Measurements from ENCODE around the gene SLC24A3. TPM values are rescaled to one million over a fixed set of nuclear protein-coding genes. Genes with fewer than 3 reads are reported as not detected.

The SLC24A3 gene
- total and polyA plus RNA-seq, 2 experiments from 2014 or later = not detected

DNA sequence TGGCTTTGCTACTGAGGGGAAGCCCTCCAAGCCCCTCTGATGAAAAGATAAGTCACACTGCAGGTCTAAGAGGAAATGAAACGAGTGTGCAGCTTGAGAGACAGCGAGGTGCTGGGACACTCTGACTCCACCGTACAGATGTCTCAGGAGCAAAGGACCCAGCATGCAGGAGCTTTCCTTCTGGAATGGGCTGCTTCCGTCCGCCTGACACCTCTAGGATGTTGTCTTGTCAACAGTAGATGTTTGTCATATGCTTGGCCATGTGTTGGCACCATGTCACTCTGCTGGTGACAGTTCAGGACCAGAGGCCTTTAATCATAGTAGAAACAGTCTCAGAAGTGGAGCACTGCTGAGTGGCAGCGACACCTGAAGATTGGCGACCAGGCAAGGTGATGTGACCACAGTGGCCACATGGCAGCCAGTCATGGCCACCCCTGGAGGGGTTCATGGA lies 46.7 kb downstream of the SLC24A3 start:
- no peaks in the 10 kb centered on the region for H4K20me1 ChIP-seq (ENCODE audit: insufficient read depth)
- in situ Hi-C loops (cut with MboI) = no loop called here
- H3K27ac ChIP-seq = no peak overlapping the region

GRCh38 chr20:19260412-19261090 lies 48.1 kb downstream of the SLC24A3 start:
- Histone ChIP-seq H2AFZ (no peak overlapping the region), H3K9me2 (ENCODE audit: insufficient read depth) (no peaks in the 10 kb centered on the region), H3K9ac (no peak overlapping the region), H3K4me2 (ENCODE audit: unreplicated experiment) (no peak overlapping the region), H3K27ac (no peak overlapping the region), H3F3A (ENCODE audit: insufficient read depth) (no peaks in the 10 kb centered on the region), H3K36me3 (ENCODE audit: low read depth) (no peaks in the 10 kb centered on the region), H3K27me3 (replicated peaks; ENCODE audit: insufficient read depth) (no peaks in the 10 kb centered on the region), H3K4me3 (no peak overlapping the region), H4K20me1 (ENCODE audit: insufficient read depth) (no peaks in the 10 kb centered on the region), H3K79me2 (ENCODE audit: insufficient read depth) (no peaks in the 10 kb centered on the region), H3K9me3 (ENCODE audit: low read depth) (no peaks in the 10 kb centered on the region), H3K4me1 (ENCODE audit: insufficient read depth) (no peaks in the 10 kb centered on the region)
- WGBS, 2 experiments (ENCODE audit: low coverage in 1 of 2, low lambda C conversion rate in 2 of 2, missing lambda C conversion rate in 2 of 2) = 39 to 43% methylated on average over 9 of the region's 9 CpGs
- in situ Hi-C loops (cut with MboI) = no loop called here
- peak; percentile 28 for DNase-seq
- TF ChIP-seq EZH2phosphoT487 (IDR thresholded peaks at IDR 0.05; ENCODE audit: insufficient read depth, low read depth) (no peak), EZH2 (IDR thresholded peaks at IDR 0.05; ENCODE audit: insufficient read depth, poor library complexity, severe bottlenecking) (no peak)

More for the DNA sequence above, 46.7 kb downstream of the SLC24A3 start:
- no peak for TF ChIP-seq EZH2phosphoT487 (IDR thresholded peaks at IDR 0.05; ENCODE audit: insufficient read depth, low read depth)
- no peak for TF ChIP-seq EZH2 (IDR thresholded peaks at IDR 0.05; ENCODE audit: insufficient read depth, poor library complexity, severe bottlenecking)
- Histone ChIP-seq H2AFZ (no peak overlapping the region), H3K79me2 (ENCODE audit: insufficient read depth) (no peaks in the 10 kb centered on the region), H3K4me3 (no peak overlapping the region), H3K9me2 (ENCODE audit: insufficient read depth) (no peaks in the 10 kb centered on the region), H3K36me3 (ENCODE audit: low read depth) (no peaks in the 10 kb centered on the region), H3K9ac (no peak overlapping the region), H3F3A (ENCODE audit: insufficient read depth) (no peaks in the 10 kb centered on the region), H3K27me3 (replicated peaks; ENCODE audit: insufficient read depth) (no peaks in the 10 kb centered on the region), H3K4me2 (ENCODE audit: unreplicated experiment) (no peak overlapping the region), H3K4me1 (ENCODE audit: insufficient read depth) (no peaks in the 10 kb centered on the region), H3K9me3 (ENCODE audit: low read depth) (no peaks in the 10 kb centered on the region)
- 80 to 81% methylated on average over 7 of the region's 7 CpGs for WGBS, 2 experiments (ENCODE audit: low coverage in 1 of 2, low lambda C conversion rate in 2 of 2, missing lambda C conversion rate in 2 of 2)
- no peak for DNase-seq

GRCh38 chr20:19264191-19264590 lies 51.7 kb downstream of the SLC24A3 start:
- Histone ChIP-seq H3K9me2 (ENCODE audit: insufficient read depth) (no peaks in the 10 kb centered on the region), H2AFZ (no peak overlapping the region), H3K4me1 (ENCODE audit: insufficient read depth) (no peaks in the 10 kb centered on the region), H3K79me2 (ENCODE audit: insufficient read depth) (no peaks in the 10 kb centered on the region), H3K4me3 (no peak overlapping the region), H3K27me3 (replicated peaks; ENCODE audit: insufficient read depth) (no peaks in the 10 kb centered on the region), H3K36me3 (ENCODE audit: low read depth) (no peaks in the 10 kb centered on the region), H3K9me3 (ENCODE audit: low read depth) (no peaks in the 10 kb centered on the region), H3K9ac (no peak overlapping the region), H3K27ac (no peak overlapping the region), H3F3A (ENCODE audit: insufficient read depth) (no peaks in the 10 kb centered on the region), H4K20me1 (ENCODE audit: insufficient read depth) (no peaks in the 10 kb centered on the region), H3K4me2 (ENCODE audit: unreplicated experiment) (no peak overlapping the region)
- DNase-seq = no peak
- in situ Hi-C loops (cut with MboI) = no loop called here
- no peak for TF ChIP-seq EZH2phosphoT487 (IDR thresholded peaks at IDR 0.05; ENCODE audit: insufficient read depth, low read depth)
- no peak for TF ChIP-seq EZH2 (IDR thresholded peaks at IDR 0.05; ENCODE audit: insufficient read depth, poor library complexity, severe bottlenecking)
- 73 to 77% methylated on average over 7 of the region's 7 CpGs for WGBS, 2 experiments (ENCODE audit: low coverage in 1 of 2, low lambda C conversion rate in 2 of 2, missing lambda C conversion rate in 2 of 2)

- no peaks in the 10 kb centered on the region for H3K4me1 ChIP-seq (ENCODE audit: insufficient read depth)
- no peaks in the 10 kb centered on the region for H3F3A ChIP-seq (ENCODE audit: insufficient read depth)
- in situ Hi-C loops (cut with MboI) = no loop called here
- H3K36me3 ChIP-seq (ENCODE audit: low read depth) = no peaks in the 10 kb centered on the region
- H3K27ac ChIP-seq = no peak overlapping the region
- no peak overlapping the region for H3K4me3 ChIP-seq
- no peak overlapping the region for H2AFZ ChIP-seq
- H3K9ac ChIP-seq = no peak overlapping the region
- H3K27me3 ChIP-seq (replicated peaks; ENCODE audit: insufficient read depth) = no peaks in the 10 kb centered on the region
- no peaks in the 10 kb centered on the region for H3K79me2 ChIP-seq (ENCODE audit: insufficient read depth)
- no peaks in the 10 kb centered on the region for H3K9me2 ChIP-seq (ENCODE audit: insufficient read depth)
- H3K4me2 ChIP-seq (ENCODE audit: unreplicated experiment) = no peak overlapping the region
- no peak for DNase-seq
- WGBS, 2 experiments (ENCODE audit: low coverage in 1 of 2, low lambda C conversion rate in 2 of 2, missing lambda C conversion rate in 2 of 2) = 74 to 76% methylated on average over 3 of the region's 3 CpGs
- TF ChIP-seq EZH2 (IDR thresholded peaks at IDR 0.05; ENCODE audit: insufficient read depth, poor library complexity, severe bottlenecking) (no peak), EZH2phosphoT487 (IDR thresholded peaks at IDR 0.05; ENCODE audit: insufficient read depth, low read depth) (no peak)
- no peaks in the 10 kb centered on the region for H3K9me3 ChIP-seq (ENCODE audit: low read depth)
- H4K20me1 ChIP-seq (ENCODE audit: insufficient read depth) = no peaks in the 10 kb centered on the region
These were observed 53.4 kb downstream of the SLC24A3 start for GRCh38 chr20:19265646-19266374.
